HG02678 (cell line): Measurements from ENCODE around the gene PEMT.

Experiments
- ATAC-seq: cut with Tn5 transposase; IDR thresholded peaks from one replicate; pipeline ENCODE4 v1.9.1; 2021; ENCODE audit warnings: mild to moderate bottlenecking, moderate library complexity; ENCODE audit not compliant: unreplicated experiment

Gene PEMT

DNA sequence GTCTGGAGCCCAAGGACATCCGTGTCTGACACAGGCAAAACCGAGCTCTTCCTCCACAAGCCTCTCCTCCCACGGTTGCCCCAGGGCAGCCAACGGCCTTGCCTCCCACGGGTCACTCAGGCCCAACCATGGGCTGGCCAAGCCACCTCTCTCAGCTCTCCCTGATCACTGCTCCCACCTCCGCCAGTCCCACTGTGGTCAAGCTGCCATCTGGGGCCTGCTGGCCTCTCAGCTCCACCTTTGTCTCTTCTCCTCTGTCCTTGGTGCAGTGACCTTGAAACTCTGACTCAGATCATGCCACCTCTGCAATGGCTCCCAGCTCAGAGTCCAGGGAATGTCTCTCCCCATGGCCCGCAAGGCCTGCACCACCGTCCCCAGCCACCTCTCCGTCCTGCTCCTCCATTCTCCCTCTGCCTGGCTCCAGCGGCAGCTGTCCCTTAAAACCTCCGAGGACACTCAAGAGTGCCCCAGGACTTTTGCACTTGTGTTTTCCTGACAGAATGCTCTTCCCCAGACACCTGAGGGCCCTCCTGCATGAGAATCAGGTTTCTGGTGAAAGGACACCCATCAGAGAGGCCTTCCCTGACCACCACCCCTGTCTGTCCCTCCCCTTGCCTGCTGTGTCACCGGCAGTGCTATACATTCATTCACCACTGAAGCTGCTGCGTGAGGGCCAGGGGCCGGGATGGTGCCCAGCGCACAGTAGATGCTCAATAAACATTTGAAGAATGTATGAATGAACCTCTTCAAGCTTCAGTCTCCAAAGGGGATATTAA is 19.3 kb downstream of the PEMT start:
- ATAC-seq, result no peak

DNA sequence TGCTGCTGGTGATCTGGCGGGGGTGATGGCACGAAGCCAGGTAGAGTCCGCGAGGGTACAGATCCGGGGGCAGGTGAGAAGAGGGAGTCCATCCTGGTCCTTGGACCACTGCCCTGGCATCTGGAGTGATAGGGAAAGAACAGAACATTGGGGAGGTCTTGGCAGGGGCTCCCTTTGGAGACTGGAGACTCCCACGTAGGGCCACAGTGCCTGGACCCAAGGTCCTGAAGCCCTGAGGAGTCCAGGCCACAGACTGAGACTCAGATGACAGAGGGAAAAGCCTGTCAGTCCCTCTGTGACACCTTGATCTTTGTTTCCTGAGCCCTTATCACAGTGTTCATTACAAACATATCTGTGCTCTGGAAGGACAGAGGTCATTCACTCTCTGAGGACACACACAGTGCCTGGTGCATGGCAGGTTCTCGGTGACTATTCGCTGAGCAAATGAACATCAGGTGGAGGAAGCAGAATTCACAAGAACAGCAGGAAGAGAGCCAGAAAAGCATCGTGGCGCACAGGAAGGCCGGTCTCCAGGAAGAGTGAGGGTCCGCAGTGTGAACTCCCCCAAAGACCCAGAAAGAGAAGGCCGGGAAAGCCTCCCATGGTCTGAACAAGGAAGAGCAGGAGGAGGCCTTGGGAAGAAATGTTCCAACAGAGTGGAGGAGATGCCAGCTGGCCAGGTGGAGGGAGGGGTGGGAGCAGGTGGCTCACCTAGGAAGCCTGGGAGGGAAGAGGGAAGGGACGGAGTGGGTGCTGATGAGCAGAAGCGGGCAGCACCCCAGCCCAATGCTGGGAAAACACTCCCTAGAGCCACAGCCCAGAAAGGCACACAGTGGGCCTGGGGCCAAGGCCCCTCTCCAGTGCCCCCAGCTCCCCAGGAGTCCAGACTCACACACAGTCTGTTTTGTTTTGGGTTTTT is 20.5 kb downstream of the PEMT start:
- no peak for ATAC-seq

GRCh38 chr17:17570140-17570797 is 21.2 kb downstream of the PEMT start:
- ATAC-seq, result no peak

GRCh38 chr17:17569691-17570090 is 21.8 kb downstream of the PEMT start:
- ATAC-seq, result no peak

DNA sequence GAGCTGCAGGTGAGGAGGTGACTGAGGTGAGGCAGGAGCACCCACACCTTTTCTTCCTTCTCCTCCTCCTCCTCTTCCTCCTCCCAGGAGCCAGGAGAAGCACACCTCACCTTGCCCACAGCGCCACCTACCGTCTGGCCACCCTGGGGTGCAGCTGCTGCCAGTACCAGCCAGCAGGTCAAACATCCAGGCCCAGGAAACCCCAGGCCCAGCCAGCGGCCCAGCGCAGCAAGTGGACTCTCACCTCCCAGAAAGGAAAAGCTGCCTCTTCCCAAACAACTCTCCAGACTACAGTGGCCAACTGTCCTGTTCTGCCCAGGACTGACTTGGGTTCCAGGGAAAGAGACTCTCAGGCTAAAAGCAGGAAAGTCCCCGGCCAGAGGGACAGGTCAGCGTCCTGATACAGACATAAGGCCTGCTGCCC is 22.7 kb downstream of the PEMT start:
- no peak for ATAC-seq

DNA sequence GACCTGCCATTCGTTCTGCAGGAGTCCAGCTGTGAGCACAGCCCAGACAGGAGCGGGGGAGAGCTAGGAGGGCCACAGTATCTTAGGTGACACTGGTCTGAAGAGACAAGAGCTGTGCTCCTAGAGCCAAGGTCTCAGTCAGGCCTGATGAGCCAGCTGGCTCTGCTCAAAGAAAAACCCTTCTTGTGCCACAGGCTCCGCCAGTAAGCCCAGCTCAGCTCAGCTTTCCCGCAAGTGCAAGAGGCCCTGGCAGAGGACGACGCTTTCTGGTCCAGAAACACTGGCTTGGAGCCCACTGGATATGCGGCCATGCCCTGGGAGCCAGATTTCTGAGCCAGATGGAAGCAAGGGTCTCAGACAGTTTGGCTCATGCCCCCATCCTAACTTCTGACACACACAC is 23.9 kb downstream of the PEMT start:
- no peak for ATAC-seq

DNA sequence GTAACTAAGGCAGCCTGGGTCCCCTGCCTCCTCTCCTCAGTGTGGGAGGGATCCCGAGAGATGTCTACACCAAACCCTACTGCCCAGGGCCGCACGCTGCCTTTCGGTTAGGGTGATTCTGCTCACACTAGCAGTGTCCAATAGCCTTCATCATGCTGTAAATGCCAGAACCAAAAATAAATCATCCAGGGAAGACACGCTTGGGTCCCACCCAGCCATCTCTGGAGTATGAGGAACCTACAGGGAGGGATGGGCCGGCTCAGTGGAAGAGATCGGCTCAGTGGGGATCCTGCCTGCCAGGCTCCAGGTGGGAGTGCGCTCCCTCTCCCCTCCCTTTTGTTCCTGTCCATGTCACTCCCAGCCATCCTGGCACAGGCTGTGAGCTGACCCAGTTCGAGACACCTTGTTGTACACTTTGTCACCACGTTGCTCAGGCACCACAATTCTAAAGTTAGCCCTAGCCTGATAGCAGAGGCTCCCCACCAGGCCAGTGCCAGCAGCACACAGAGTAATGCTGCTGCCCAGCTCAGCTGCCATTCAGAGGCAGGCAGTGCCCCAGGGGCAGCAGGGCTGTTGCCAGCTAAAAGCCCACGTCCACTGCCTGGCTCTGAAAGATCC is 24.5 kb downstream of the PEMT start:
- ATAC-seq, result no peak

DNA sequence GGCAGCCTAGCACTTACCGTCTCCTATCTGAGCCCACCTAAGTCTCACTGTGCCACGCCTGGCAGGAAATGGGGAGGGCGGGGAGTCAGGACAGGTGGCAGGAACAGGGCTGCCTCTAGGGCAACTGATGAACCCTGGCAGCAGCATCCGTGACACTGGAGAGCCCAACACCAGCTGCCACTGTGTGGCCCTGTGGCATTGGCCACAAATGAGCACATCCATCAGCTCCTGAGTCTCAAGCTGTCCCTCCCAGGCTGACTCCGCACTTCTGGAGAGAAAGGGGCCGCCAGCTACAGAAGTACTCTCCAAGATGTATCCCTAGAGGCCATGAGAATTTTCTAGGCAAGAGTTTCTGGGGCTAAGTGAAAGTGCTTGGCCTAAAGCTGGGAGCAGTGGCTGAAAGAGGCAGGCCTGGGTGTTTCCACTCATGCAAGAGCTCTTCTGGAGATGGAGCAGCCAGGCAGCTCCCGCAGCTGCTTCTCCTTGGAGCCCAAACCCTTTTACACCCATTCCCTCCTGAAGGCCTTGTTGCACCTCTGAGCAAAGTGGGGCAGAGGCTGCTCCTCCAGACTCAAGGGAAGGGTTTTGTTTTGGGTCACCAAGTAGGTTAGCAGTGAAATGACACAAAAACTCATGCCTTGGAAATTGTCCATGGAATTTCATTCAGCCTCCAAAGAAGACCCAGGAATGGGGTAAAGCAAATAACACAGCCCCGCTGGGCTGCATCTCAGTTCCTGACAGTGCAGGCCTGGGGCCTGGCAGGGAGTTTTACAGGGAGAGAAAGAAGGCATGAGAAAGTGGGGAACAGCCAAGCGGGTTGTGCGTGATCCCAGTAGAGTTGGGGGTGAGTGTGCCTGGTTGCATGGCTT is 25.8 kb downstream of the PEMT start:
- no peak for ATAC-seq

DNA sequence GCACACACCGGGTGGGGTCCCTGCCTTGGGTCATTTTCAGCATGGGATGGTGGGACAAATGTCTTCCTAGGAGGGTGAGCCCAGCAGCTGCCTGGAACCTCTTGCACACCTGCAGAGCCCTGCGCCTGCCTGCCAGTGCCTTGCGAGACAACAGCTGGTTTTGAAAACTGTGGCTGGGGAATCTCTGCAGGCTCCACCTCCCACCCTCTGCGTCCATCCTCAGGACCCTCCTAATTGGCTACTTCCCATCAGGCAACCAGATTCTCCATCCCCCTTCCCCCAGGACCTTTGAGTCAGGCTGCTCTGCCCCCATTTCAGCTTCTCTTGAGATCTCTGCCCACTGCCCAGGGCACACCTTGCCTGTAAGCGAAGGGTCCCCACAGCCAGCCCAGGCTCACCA is 26.6 kb downstream of the PEMT start:
- ATAC-seq, result no peak

- ATAC-seq, result no peak
Measured at GRCh38 chr17:17564323-17564722, 27.2 kb downstream of the PEMT start.

- no peak for ATAC-seq
Measured at GRCh38 chr17:17563530-17563929, 28.0 kb downstream of the PEMT start.

DNA sequence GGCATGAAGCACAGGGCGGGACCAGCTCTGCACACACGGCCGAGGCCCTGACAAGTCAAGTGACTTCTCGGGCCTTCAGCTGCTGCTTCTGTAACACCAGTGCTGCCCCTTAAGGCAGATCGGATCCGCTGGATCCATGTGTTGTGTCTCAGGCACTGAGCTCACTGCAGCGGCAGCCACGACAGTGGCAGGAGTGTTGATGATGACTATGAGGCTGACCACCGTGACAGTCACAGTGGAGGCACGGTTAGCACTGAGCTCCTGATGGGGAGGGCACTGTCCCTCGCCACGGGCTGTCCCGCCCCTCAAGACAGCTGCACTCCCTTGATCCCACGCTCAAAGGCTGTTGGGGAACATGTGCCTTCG is 29.4 kb downstream of the PEMT start:
- no peak for ATAC-seq

- no peak for ATAC-seq
Measured at GRCh38 chr17:17561408-17562145, 29.9 kb downstream of the PEMT start.

- no peak for ATAC-seq
Measured at GRCh38 chr17:17560975-17561374, 30.5 kb downstream of the PEMT start.

DNA sequence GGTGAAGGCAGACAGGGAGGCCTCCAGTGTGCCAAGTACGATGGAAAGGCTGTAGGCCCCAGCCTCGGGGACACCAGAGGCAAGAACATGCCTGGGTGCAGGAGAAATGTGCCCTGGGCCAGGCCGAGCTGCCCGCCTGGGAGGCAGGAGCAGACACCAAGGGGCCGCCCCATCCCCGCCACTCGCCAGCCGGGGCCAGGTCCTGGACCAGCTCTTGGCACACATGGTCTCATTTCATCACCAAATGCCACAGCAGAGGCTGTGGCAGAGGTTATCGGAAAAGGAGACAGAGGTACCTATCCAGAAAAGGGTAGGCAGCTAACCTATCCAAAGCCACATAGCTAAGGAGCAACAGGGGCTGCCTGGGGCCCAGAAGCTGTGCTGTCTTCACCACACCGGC is 31.3 kb downstream of the PEMT start:
- ATAC-seq, result no peak

GRCh38 chr17:17559164-17559563 is 32.3 kb downstream of the PEMT start:
- no peak for ATAC-seq

DNA sequence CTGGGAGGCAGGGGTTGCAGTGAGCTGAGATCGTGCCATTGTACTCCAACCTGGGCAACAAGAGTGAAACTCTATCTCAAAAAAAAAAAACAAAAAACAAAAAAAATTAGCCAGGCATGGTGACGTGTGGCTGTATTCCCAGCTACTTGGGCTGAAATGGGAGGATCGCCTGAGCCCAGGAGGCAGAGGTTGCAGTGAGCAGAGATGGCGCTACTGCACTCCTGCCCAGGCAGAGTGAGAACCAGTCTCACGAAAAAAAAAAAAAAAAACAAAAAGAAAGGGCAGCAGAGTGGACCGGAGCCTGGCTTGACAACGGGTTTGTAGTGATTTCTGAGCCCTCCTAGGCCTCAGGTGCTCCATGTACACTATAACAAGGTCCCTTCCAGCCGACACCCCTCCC is 33.1 kb downstream of the PEMT start:
- no peak for ATAC-seq

DNA sequence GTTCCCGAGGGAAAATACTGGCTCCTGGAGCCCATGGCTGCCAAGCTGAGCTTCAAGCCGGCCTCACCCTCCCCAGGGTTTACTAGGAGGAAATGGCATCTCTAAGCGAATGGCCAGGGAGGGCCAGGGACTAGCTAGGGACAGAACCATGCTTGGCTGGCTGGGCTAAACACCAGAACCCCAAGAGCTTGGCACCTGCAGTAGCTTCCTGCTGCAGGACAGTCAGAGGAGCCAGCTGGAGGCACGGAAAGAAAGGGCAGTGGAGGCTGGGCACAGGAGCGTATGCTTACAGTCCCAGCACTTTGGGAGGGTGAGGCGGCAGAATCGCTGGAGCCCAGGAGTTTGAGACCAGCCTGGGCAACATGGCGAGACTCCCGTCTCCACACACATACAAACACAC is 33.7 kb downstream of the PEMT start:
- ATAC-seq, result no peak

DNA sequence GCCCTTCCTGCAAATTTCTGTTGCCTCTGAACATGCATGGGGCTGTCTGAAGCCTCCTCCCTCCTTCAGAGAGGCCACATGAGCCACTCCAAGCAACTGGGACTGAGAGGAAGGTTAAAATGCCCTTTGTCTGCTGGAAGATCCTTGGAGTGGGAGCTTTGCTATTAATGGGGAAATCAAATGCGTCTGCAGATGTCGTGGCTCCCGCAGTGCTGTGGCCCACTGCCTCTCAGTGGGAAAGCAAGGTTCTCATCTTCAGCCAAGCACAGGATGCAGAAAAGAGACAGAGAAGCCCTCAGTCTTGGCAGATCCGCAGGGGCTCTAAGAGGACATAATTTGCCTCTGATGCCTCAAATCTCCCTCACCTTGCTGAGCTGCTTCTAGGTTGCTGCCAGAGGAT is 34.8 kb downstream of the PEMT start:
- ATAC-seq, result no peak

GRCh38 chr17:17555906-17556305 is 35.6 kb downstream of the PEMT start:
- no peak for ATAC-seq
